GM23248 (cell line): ENCODE data around the gene CUL1. TPM values are rescaled to one million over a fixed set of nuclear protein-coding genes. Genes with fewer than 3 reads are reported as not detected.

ENCODE experiments used
- DNase-seq: peaks from one replicate; pipeline ENCODE4 v3.0.0-alpha.2; 2015
- H2AFZ ChIP-seq: fragments of 200-600 bp; sonication (generic); 2 replicates; pipeline ENCODE4 v1.6.1; 2016; ENCODE audit warnings: antibody characterized with exemption
- H3F3A ChIP-seq: fragments of 200-600 bp; sonication (generic); 2 replicates; pipeline ENCODE4 v1.6.1; 2016; ENCODE audit warnings: mild to moderate bottlenecking, antibody characterized with exemption, mixed run types; ENCODE audit not compliant: insufficient read depth
- H3K27ac ChIP-seq: fragments of 200-600 bp; sonication (generic); 2 replicates; pipeline ENCODE4 v1.5.1; 2016; ENCODE audit warnings: mild to moderate bottlenecking
- H3K27me3 ChIP-seq: fragments of 200-600 bp; sonication (generic); replicated peaks from 2 replicates; pipeline ENCODE4 v1.6.1; 2016; ENCODE audit warnings: mild to moderate bottlenecking; ENCODE audit not compliant: insufficient read depth
- H3K36me3 ChIP-seq: fragments of 200-600 bp; sonication (generic); 2 replicates; pipeline ENCODE4 v1.6.1; 2016; ENCODE audit warnings: low read depth, mild to moderate bottlenecking
- H3K4me1 ChIP-seq: fragments of 200-600 bp; sonication (generic); 2 replicates; pipeline ENCODE4 v1.6.1; 2016; ENCODE audit warnings: mild to moderate bottlenecking; ENCODE audit not compliant: insufficient read depth
- H3K4me2 ChIP-seq: fragments of 200-600 bp; sonication (generic); one replicate; pipeline ENCODE4 v1.6.1; 2016; ENCODE audit warnings: mild to moderate bottlenecking; ENCODE audit not compliant: unreplicated experiment
- H3K4me3 ChIP-seq: fragments of 200-600 bp; sonication (generic); 2 replicates; pipeline ENCODE4 v1.5.1; 2016; ENCODE audit warnings: mild to moderate bottlenecking
- H3K79me2 ChIP-seq: fragments of 200-600 bp; sonication (generic); 2 replicates; pipeline ENCODE4 v1.6.1; 2016; ENCODE audit warnings: mild to moderate bottlenecking; ENCODE audit not compliant: insufficient read depth
- H3K9ac ChIP-seq: fragments of 200-600 bp; sonication (generic); 2 replicates; pipeline ENCODE4 v1.6.1; 2016; ENCODE audit warnings: mild to moderate bottlenecking
- H3K9me2 ChIP-seq: fragments of 200-600 bp; sonication (generic); 2 replicates; pipeline ENCODE4 v1.6.1; 2016; ENCODE audit warnings: mixed run types, mild to moderate bottlenecking, moderate library complexity; ENCODE audit not compliant: insufficient read depth
- H3K9me3 ChIP-seq: fragments of 200-600 bp; sonication (generic); one replicate; pipeline ENCODE4 v1.6.1; 2017; ENCODE audit warnings: low read depth
- H4K20me1 ChIP-seq: fragments of 200-600 bp; sonication (generic); 2 replicates; pipeline ENCODE4 v1.6.0; 2016; ENCODE audit not compliant: insufficient read depth
- EZH2 ChIP-seq: fragments of 200-600 bp; sonication (generic); IDR thresholded peaks from 2 replicates; pipeline ENCODE4 v1.6.1; 2018; ENCODE audit warnings: antibody characterized with exemption, mild to moderate bottlenecking; ENCODE audit not compliant: insufficient read depth, poor library complexity, severe bottlenecking
- EZH2phosphoT487 ChIP-seq: fragments of 200-600 bp; sonication (generic); IDR thresholded peaks from 2 replicates; pipeline ENCODE4 v1.6.1; 2018; ENCODE audit warnings: antibody characterized with exemption, moderate library complexity, mild to moderate bottlenecking, low read depth; ENCODE audit not compliant: insufficient read depth
- WGBS, 2 experiments: methylation state at CpG; one replicate each; pipeline ENCODE4 v1.1.6; 2015 to 2017; ENCODE audit warnings: low lambda C conversion rate in 2 of 2, low coverage in 1 of 2; ENCODE audit errors: missing lambda C conversion rate in 2 of 2; 5-methylcytosine and 5-hydroxymethylcytosine counted together
- in situ Hi-C: fragments of 300-500 bp; cut with MboI; formaldehyde crosslinking; loops from 2 replicates; pipeline ENCODE4 v1.15.0; 2020
- polyA plus RNA-seq: library from polyadenylated mRNA; unstranded; fragments of >200 nt; fragmentation: Nextera tagmentation; extraction: Ambion mirVana; gene quantifications from 2 replicates; pipeline ENCODE4 v1.2.1, GENCODE V29; 2016
- total RNA-seq: library from RNA; depleted of rRNA; stranded (reverse); fragments of >200 nt; shearing (Covaris generic); gene quantifications from 2 replicates; pipeline ENCODE4 v1.2.3, GENCODE V29; 2014

Gene CUL1
- total and polyA plus RNA-seq, 2 experiments from 2014 or later = 49.1 to 52.6 TPM

DNA sequence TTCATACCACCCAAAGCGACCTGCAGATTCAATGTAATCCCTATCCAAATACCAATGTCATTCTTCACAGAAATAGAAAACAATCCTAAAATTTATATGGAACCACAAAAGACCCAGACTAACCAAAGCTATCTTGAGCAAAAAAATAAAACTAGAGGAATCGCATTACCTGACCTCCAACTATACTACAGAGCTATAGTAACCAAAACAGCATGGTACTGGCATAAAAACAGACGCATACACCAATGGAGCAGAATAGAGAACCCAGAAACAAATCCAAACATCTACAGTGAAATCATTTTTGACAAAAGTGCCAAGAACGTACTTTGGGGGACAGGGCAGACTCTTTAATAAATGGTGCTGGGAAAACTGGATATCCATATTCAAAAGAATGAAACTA is 16.9 kb upstream of the CUL1 start:
- Histone ChIP-seq H3F3A (no peaks in the 10 kb centered on the region), H3K36me3 (no peaks in the 10 kb centered on the region), H3K79me2 (no peaks in the 10 kb centered on the region), H2AFZ (no peak overlapping the region), H3K4me2 (no peak overlapping the region), H3K4me3 (no peak overlapping the region), H3K9me3 (no peaks in the 10 kb centered on the region), H3K4me1 (no peaks in the 10 kb centered on the region), H3K9me2 (no peaks in the 10 kb centered on the region), H3K9ac (no peak overlapping the region), H3K27ac (no peak overlapping the region), H3K27me3 (0 out of 2 replicates have a peak, but pooled peaks cover 5% of the 10 kb centered on the region), H4K20me1 (no peaks in the 10 kb centered on the region)
- TF ChIP-seq EZH2phosphoT487 (no peak), EZH2 (no peak)
- 27 to 32% methylated on average over 4 of the region's 4 CpGs for WGBS, 2 experiments
- no peak for DNase-seq
- in situ Hi-C loops = no loop called here

DNA sequence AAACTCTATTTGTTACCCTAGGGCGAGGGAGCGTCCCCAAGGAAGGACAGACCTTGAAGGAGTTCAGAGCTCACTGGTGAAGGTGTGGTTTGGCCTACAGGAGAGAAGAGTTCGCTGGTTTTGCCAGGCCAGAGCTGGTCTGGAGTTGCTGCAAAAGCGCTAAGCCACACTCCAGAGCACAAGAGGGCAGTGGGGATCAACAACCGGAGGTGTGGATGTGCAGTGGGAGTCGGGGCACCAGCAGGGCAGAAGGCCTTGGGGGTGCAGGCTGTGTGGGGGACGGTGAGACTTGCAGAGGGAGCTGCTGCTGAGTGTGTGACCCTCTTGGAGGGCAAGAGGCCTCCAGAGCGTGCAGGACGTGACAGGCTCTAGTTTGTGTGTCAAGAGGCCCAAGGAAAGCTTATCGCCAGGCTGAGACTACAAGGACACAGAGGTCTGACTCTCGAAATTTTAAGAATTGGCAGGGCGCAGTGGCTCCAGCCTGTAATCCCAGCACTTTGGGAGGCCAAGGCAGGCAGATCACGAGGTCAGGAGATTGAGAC is 14.3 kb upstream of the CUL1 start:
- Histone ChIP-seq H3F3A (no peaks in the 10 kb centered on the region), H3K9me3 (no peaks in the 10 kb centered on the region), H3K4me2 (no peak overlapping the region), H3K4me3 (no peak overlapping the region), H3K27ac (no peak overlapping the region), H3K9me2 (no peaks in the 10 kb centered on the region), H3K4me1 (peaks cover 6% of the 10 kb centered on the region; the same call in 1 of the 2 replicates), H2AFZ (no peak overlapping the region), H4K20me1 (no peaks in the 10 kb centered on the region), H3K9ac (no peak overlapping the region), H3K27me3 (0 out of 2 replicates have a peak, but pooled peaks cover 5% of the 10 kb centered on the region), H3K79me2 (no peaks in the 10 kb centered on the region), H3K36me3 (no peaks in the 10 kb centered on the region)
- DNase-seq = no peak
- no peak for TF ChIP-seq EZH2
- TF ChIP-seq EZH2phosphoT487 = no peak
- 50 to 63% methylated on average over 13 of the region's 13 CpGs for WGBS, 2 experiments
- in situ Hi-C loops = no loop called here

DNA sequence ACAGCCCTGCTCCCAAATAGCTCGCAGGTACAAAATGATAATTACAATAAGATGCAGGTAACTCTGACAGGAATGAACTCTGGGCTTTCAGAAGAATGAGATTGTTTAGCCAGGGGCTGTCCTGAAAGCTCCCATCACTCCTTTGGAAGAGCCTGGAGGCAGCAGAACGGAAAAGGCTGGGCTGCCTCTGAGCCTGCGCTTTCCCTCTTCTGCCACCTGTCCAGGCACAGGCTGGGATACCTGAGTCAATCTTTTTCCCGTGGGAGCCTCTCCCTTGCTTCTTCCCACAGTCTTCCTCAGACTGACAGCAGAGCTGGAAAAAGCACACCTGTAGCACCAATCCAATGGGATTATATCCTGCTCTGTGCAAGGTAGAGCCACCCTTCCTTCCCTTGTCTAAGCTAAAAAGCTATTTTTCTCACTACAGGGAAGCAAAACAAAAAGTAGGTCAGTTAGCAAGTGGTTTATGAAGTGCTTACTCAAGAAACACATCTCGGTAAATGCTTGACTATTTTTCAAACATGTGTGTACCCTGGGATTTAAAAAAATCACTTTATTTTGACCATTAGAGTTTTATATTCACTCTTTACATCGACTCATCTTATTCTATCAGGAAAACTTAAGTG is 12.3 kb upstream of the CUL1 start:
- Histone ChIP-seq H3K4me1 (peaks cover 6% of the 10 kb centered on the region; the same call in 1 of the 2 replicates), H3F3A (no peaks in the 10 kb centered on the region), H3K27me3 (0 out of 2 replicates have a peak, but pooled peaks cover 5% of the 10 kb centered on the region), H3K9ac (no peak overlapping the region), H3K9me3 (no peaks in the 10 kb centered on the region), H3K4me3 (no peak overlapping the region), H2AFZ (no peak overlapping the region), H3K4me2 (no peak overlapping the region), H3K27ac (no peak overlapping the region), H3K9me2 (no peaks in the 10 kb centered on the region), H3K79me2 (no peaks in the 10 kb centered on the region), H4K20me1 (no peaks in the 10 kb centered on the region), H3K36me3 (no peaks in the 10 kb centered on the region)
- TF ChIP-seq EZH2phosphoT487 (no peak), EZH2 (no peak)
- WGBS, 2 experiments = 54 to 58% methylated on average over 6 of the region's 6 CpGs
- no peak for DNase-seq
- in situ Hi-C loops = no loop called here

GRCh38 chr7:148687555-148687954 is 11.1 kb upstream of the CUL1 start:
- WGBS, 2 experiments = 83% methylated on average over 2 of the region's 2 CpGs

More at GRCh38 chr7:148687555-148687954, 11.1 kb upstream of the CUL1 start:
- no peaks in the 10 kb centered on the region for H3K36me3 ChIP-seq
- H3K9me2 ChIP-seq = no peaks in the 10 kb centered on the region
- in situ Hi-C loops = no loop called here
- no peaks in the 10 kb centered on the region for H3K9me3 ChIP-seq
- no peak overlapping the region for H3K4me3 ChIP-seq
- no peaks in the 10 kb centered on the region for H3K79me2 ChIP-seq
- H3K27me3 ChIP-seq = 0 out of 2 replicates have a peak, but pooled peaks cover 5% of the 10 kb centered on the region
- TF ChIP-seq EZH2 (no peak), EZH2phosphoT487 (no peak)
- H3K4me1 ChIP-seq = peaks cover 6% of the 10 kb centered on the region; the same call in 1 of the 2 replicates
- no peaks in the 10 kb centered on the region for H3F3A ChIP-seq
- no peak overlapping the region for H2AFZ ChIP-seq
- H3K4me2 ChIP-seq = no peak overlapping the region
- no peak for DNase-seq
- H3K9ac ChIP-seq = no peak overlapping the region
- no peaks in the 10 kb centered on the region for H4K20me1 ChIP-seq
- no peak overlapping the region for H3K27ac ChIP-seq
